GM10248 (cell line): ENCODE data around the gene PKNOX2.

Experiments used
- CTCF ChIA-PET: fragments of 300-600 bp; sonication (Branson Sonifier 250); formaldehyde crosslinking; extraction: SDS; loops from one replicate; lab custom pipeline; 2021; ENCODE audit warnings: antibody characterized with exemption; lab: Yijun Ruan, JAX
- POLR2A ChIA-PET: fragments of 350-650 bp; sonication (Branson Sonifier 250); formaldehyde crosslinking; extraction: SDS; loops from one replicate; lab custom pipeline; 2020; ENCODE audit warnings: antibody characterized with exemption; lab: Yijun Ruan, JAX
- DNase-seq: peaks from one replicate; pipeline ENCODE4 v3.0.0; 2012; ENCODE audit errors: extremely low spot score
- TF ChIP-seq, protein P1 (sequence below): IDR thresholded peaks from 2 replicates; pipeline ENCODE4 v1.5.1; 2012; ENCODE audit warnings: mild to moderate bottlenecking, low read depth; ENCODE audit errors: extremely low read depth, missing control alignments, control extremely low read depth

PKNOX2 gene

DNA sequence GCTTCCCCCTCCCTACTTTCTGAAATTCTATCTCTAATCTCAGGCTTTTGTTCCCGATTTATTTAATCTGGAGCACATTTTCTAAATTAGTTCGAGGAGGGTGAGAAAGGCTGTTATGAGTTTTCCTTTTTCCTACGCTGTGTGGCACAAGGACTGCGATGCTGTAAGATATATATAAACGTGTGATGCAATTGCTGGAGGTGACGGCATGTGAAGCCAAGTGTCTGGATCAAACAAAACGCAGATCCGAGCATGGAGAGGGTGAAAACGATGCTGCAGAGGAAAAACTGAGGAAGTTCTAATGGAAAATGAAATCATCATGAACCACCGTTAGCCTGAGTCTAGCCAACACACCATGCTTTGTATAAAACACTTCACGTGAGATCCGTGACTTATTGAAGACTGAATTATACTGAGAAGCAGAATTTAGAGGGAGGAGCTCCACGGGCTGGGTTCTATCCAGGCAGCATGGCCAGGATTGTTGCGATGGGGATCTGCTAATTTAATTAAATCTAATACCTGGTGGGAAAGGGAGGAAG is 4.4 kb downstream of the PKNOX2 start:
- TF ChIP-seq, protein P1, sequence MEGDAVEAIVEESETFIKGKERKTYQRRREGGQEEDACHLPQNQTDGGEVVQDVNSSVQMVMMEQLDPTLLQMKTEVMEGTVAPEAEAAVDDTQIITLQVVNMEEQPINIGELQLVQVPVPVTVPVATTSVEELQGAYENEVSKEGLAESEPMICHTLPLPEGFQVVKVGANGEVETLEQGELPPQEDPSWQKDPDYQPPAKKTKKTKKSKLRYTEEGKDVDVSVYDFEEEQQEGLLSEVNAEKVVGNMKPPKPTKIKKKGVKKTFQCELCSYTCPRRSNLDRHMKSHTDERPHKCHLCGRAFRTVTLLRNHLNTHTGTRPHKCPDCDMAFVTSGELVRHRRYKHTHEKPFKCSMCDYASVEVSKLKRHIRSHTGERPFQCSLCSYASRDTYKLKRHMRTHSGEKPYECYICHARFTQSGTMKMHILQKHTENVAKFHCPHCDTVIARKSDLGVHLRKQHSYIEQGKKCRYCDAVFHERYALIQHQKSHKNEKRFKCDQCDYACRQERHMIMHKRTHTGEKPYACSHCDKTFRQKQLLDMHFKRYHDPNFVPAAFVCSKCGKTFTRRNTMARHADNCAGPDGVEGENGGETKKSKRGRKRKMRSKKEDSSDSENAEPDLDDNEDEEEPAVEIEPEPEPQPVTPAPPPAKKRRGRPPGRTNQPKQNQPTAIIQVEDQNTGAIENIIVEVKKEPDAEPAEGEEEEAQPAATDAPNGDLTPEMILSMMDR, result no peak
- DNase-seq, result no peak
- POLR2A ChIA-PET, result no interaction called here
- CTCF ChIA-PET, result no interaction called here

DNA sequence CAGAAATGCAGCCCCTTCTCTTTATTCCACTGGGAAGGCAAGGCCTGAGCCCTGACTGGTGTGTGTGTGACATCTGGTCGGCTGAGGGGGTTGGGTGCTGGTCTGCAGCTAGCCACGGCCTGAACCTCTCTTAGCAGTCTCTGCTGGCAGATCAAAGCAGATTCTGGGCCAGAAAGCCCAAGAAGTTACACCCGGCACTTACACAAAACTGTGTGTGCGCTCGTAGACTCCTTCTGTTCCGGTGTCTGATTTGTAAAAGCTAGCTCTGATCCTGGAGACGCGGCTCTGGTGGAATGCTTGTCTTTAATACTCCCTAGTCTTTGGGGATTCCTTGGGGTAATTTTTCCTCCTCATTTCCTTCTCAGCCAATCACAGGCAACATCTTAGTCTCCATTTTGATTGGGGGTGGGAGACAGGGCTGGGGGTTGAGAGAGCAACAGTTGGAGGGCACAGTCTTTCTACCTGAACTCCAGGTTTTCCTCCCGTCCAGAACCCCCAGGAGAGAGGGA is 5.5 kb downstream of the PKNOX2 start:
- ChIA-PET CTCF (no interaction called here), POLR2A (no interaction called here)
- no peak for DNase-seq
- TF ChIP-seq, protein P1, result no peak

DNA sequence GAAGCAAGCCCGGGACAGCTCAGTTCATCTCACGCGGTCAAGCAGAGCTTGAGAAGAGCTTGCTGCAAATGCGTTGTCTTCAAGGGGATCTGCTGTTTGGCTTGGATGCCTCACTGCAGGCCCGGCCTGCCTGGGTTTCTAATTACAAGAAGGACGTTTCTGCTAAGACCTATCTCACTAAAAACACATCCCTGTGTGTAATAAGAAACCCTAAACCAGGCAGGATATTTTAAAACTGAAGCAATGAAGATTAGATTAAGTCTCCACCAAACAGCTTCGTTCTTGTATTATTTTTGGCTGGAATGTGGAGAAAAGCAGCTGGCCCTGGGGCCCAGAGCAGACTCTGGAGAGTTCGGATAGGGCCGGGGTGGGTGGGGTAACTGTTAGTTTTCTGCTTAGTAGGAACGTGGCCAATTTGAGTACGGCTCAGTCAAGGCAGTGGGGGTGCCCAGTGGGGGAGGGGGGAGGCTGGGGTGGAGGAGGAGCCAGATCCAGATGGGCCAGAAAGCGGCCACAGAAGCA is 6.0 kb downstream of the PKNOX2 start:
- POLR2A ChIA-PET, result no interaction called here
- no peak for DNase-seq
- TF ChIP-seq, protein P1, result no peak
- CTCF ChIA-PET, result no interaction called here

DNA sequence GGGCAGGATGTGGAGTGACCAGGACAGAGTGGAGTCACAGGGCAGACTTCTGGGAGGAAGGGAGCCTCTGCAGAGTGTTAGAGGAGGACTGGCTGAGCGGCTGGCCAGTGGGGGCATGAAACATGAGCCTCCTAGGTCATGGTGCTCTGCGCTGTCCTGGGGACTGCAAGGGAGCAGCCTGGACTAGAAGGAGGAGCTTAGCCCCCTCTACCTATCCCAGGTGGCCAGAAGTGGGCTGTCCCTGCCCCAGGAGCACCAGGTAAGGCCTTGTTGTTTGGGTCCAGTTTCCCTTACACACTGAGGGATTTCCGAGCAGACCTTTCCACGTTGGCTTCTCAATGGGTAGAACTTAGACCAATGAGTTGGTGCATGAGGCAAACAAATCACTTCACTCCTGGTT is 7.4 kb downstream of the PKNOX2 start:
- DNase-seq, result no peak
- ChIA-PET POLR2A (no interaction called here), CTCF (interaction anchor here (1.3 kb wide), 1 partner anchor 31 kb away, joined by 3 read pairs; no protein-coding TSS in a partner anchor)
- TF ChIP-seq, protein P1, result no peak

DNA sequence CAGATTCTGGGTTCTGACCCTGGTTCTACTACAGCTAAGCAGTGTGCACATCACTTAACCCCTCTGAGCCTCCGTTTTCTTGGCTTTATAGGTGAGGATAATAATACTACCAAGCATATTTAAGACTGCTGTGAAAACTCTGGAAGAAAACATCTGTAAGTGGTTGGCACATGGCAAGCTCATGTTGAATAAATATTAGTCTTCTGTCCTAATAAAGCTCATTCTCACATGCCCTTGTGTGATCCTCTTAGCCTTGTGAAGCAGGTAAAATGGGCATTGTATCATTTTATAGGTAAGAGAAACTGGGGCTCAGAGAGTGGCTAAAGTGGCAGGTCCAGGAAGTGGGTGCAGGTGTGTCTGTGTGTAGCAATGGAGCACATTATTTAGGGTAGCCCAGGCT is 8.5 kb downstream of the PKNOX2 start:
- DNase-seq, result no peak
- TF ChIP-seq, protein P1, result no peak
- ChIA-PET CTCF (interaction anchor here (1.0 to 3.1 kb wide), 3 partner anchors 8 to 172 kb away, joined by 3 to 15 read pairs (median 8); partner anchors contain the start of gene PKNOX2), POLR2A (no interaction called here)

DNA sequence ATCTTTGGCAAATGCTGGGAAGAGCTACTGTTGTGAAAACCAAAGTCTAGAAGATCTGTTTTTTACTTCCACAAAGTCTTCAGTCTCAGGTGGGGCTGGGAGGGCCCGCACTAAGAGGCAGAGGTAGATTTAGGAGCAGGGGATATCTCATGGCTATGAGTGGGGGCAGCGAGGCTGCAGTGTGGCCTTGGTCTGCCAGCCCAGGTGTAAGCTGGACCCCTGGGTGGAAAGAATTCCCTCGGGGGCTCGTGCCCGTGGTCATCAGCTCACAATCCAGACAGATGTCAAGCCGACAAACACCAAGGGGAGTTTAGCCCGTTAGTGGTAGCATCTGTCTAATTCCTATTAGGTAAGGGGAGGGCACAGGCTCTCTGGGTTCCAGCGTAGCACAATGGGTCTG is 9.0 kb downstream of the PKNOX2 start:
- TF ChIP-seq, protein P1, result no peak
- no peak for DNase-seq
- ChIA-PET POLR2A (no interaction called here), CTCF (interaction anchor here (1.0 to 3.1 kb wide), 3 partner anchors 9 to 172 kb away, joined by 3 to 15 read pairs (median 8); partner anchors contain the start of gene PKNOX2)
